Right lobe of liver (tissue), 6 donors: ENCODE results near the gene CMC1. TPM values are rescaled to one million over a fixed set of nuclear protein-coding genes. Genes with fewer than 3 reads are reported as not detected.

Experiments used
- ATAC-seq, 4 donors: fragments of 200-7000 bp; cut with Tn5 transposase; one replicate each; pipeline ENCODE4 v1.9.1; 2020; ENCODE audit warnings: mild to moderate bottlenecking in 4 of 4, moderate library complexity in 4 of 4
- DNase-seq, 3 donors: peaks; one replicate each; pipeline ENCODE4 v3.0.0-alpha.2; 2020
- H3K27ac ChIP-seq, 3 donors: fragments of 200-600 bp; one replicate each; pipeline ENCODE4 v1.8.0; 2022
- H3K27me3 ChIP-seq, 2 donors: fragments of 200-600 bp; one replicate each; pipeline ENCODE4 v1.8.0; 2022
- H3K36me3 ChIP-seq, 4 donors: fragments of 200-600 bp; sonication (generic) in 1 of 4; one replicate each; pipeline versions ENCODE4 v1.5.1 to v1.8.0; 2017 to 2022; ENCODE audit warnings: control low read depth in 1 of 4
- H3K4me1 ChIP-seq, 4 donors: fragments of 200-600 bp; sonication (generic) in 1 of 4; one replicate each; pipeline versions ENCODE4 v1.5.1 to v1.8.0; 2017 to 2022; ENCODE audit warnings: control low read depth in 1 of 4
- H3K4me3 ChIP-seq, 3 donors: fragments of 200-600 bp; one replicate each; pipeline ENCODE4 v1.8.0; 2022
- H3K9me3 ChIP-seq, 4 donors: fragments of 200-600 bp; sonication (generic) in 1 of 4; one replicate each; pipeline versions ENCODE4 v1.5.1 to v1.8.0; 2017 to 2022; ENCODE audit warnings: control low read depth in 1 of 4
- CTCF ChIP-seq, 4 donors: fragments of 200-600 bp in 3 of 4; fragments of 450-650 bp in 1 of 4; IDR thresholded peaks; one replicate each; pipeline versions ENCODE4 v1.5.1 to v1.8.0; 2016 to 2022; ENCODE audit warnings: antibody characterized with exemption in 4 of 4, mild to moderate bottlenecking in 2 of 4
- POLR2A ChIP-seq: fragments of 450-650 bp; IDR thresholded peaks from one replicate; pipeline ENCODE4 v1.6.1; 2017; ENCODE audit warnings: antibody characterized with exemption, mild to moderate bottlenecking
- WGBS: methylation state at CpG from one replicate; pipeline ENCODE4 v1.1.6; 2018; ENCODE audit warnings: low coverage, low lambda C conversion rate; ENCODE audit not compliant: insufficient coverage; ENCODE audit errors: missing lambda C conversion rate; 5-methylcytosine and 5-hydroxymethylcytosine counted together
- intact Hi-C, 2 donors: fragments of 100-400 bp; cut with DNase I; formaldehyde crosslinking; loops; one replicate each; pipeline versions ENCODE4 v1.11.2 to v1.14.1; 2022
- total RNA-seq, 6 experiments: library from RNA; depleted of rRNA in 2 of 6; stranded (reverse); fragments of >200 nt in 2 of 6; fragmentation: NEBNext Ultra II Directional in 3 of 6; extraction: Animal tissue kit (Norgen Biotek cat#: 25700) in 3 of 6; gene quantifications; one replicate each; pipeline versions ENCODE4 v1.1.0 to v1.2.4, GENCODE V29; 2016 to 2023
- donor health status: DM: no; HTN: yes; CAD: no.
- donor health status: DM: no; HTN: no; CAD: no.
- donor health status: DM: no; HTN: no; CAD: no.
- donor health status: DM: no; HTN: yes; CAD: no.
- donor health status: DM: no; HTN: yes; CAD: no.

Gene CMC1
- total RNA-seq, 6 experiments from 2014 or later = 9.5 to 16.9 (median 12.2) TPM

- ATAC-seq (no peak), DNase-seq (no peak)
- Histone ChIP-seq H3K4me1 (peaks cover 0 to 4% (median 0%) of the 10 kb centered on the region in 4 donors), H3K36me3 (no peaks in the 10 kb centered on the region), H3K27ac (no peak overlapping the region), H3K9me3 (no peaks in the 10 kb centered on the region), H3K4me3 (no peak overlapping the region), H3K27me3 (no peaks in the 10 kb centered on the region)
- 95% methylated on average over 1 of the region's 1 CpG for WGBS
- no peak for TF ChIP-seq POLR2A
- no peak for TF ChIP-seq CTCF (IDR thresholded peaks at IDR 0.05)
- intact Hi-C loops = no loop called here
These were observed 58.3 kb downstream of the CMC1 start for GRCh38 chr3:28299705-28300104.

GRCh38 chr3:28300345-28300962 lies 59.0 kb downstream of the CMC1 start:
- Histone ChIP-seq H3K4me1 (peaks cover 0 to 4% (median 0%) of the 10 kb centered on the region in 4 donors), H3K27me3 (no peaks in the 10 kb centered on the region), H3K9me3 (no peaks in the 10 kb centered on the region), H3K4me3 (no peak overlapping the region), H3K36me3 (no peaks in the 10 kb centered on the region), H3K27ac (no peak overlapping the region)
- ATAC-seq (no peak), DNase-seq (no peak)
- intact Hi-C loops = no loop called here
- no peak for TF ChIP-seq CTCF (IDR thresholded peaks at IDR 0.05)
- TF ChIP-seq POLR2A = no peak
- whole genome bisulfite sequencing = 90% methylated on average over 4 of the region's 5 CpGs

GRCh38 chr3:28301688-28302087 lies 60.3 kb downstream of the CMC1 start:
- Histone ChIP-seq H3K27me3 (no peaks in the 10 kb centered on the region), H3K36me3 (no peaks in the 10 kb centered on the region), H3K27ac (no peak overlapping the region), H3K4me3 (no peak overlapping the region), H3K4me1 (no peaks in the 10 kb centered on the region), H3K9me3 (no peaks in the 10 kb centered on the region)
- DNase-seq (no peak), ATAC-seq (no peak)
- intact Hi-C loops = no loop called here
- WGBS = 84% methylated on average over 4 of the region's 4 CpGs
- TF ChIP-seq POLR2A (no peak), CTCF (IDR thresholded peaks at IDR 0.05) (no peak)

- no peak for DNase-seq
- Histone ChIP-seq H3K9me3 (no peaks in the 10 kb centered on the region), H3K27me3 (no peaks in the 10 kb centered on the region), H3K4me1 (no peaks in the 10 kb centered on the region), H3K36me3 (no peaks in the 10 kb centered on the region), H3K4me3 (no peak overlapping the region), H3K27ac (no peak overlapping the region)
- TF ChIP-seq POLR2A (no peak), CTCF (IDR thresholded peaks at IDR 0.05) (no peak)
- 28% methylated on average over 3 of the region's 3 CpGs for WGBS
- ATAC-seq = no peak
- intact Hi-C loops = no loop called here
These were observed 66.8 kb downstream of the CMC1 start for GRCh38 chr3:28308196-28308595.
